BJ (cell line): Measurements from ENCODE around the gene TRPM1. TPM values are rescaled to one million over a fixed set of nuclear protein-coding genes. Genes with fewer than 3 reads are reported as not detected.

Source experiments
- CTCF ChIA-PET: fragments of 350-600 bp; formaldehyde crosslinking; extraction: SDS; loops from one replicate; lab custom pipeline; 2021; ENCODE audit warnings: antibody characterized with exemption, inconsistent platforms; lab: Yijun Ruan, JAX
- POLR2A ChIA-PET: fragments of 300-600 bp; sonication (Branson Sonifier 250); formaldehyde crosslinking; extraction: SDS; loops from one replicate; lab custom pipeline; 2021; ENCODE audit warnings: antibody characterized with exemption; lab: Charles Lee
- DNase-seq: peaks from one replicate; pipeline ENCODE4 v3.0.0-alpha.2; 2011; ENCODE audit warnings: low read depth
- H3K27me3 ChIP-seq: 2 replicates; pipeline ENCODE4 v1.6.0; 2011; ENCODE audit warnings: low read length; ENCODE audit not compliant: control insufficient read depth, insufficient read depth
- H3K36me3 ChIP-seq: 2 replicates; pipeline ENCODE4 v1.5.1; 2011; ENCODE audit warnings: low read length; ENCODE audit not compliant: control insufficient read depth, insufficient read depth
- H3K4me3 ChIP-seq: 2 replicates; pipeline ENCODE4 v1.5.1; 2011; ENCODE audit warnings: low read depth, mild to moderate bottlenecking, control low read depth, low read length
- polyA plus RNA-seq: library from polyadenylated mRNA; depleted of rRNA; stranded (reverse); fragments of >200 nt; gene quantifications from 2 replicates; pipeline ENCODE4 v1.2.3, GENCODE V29; 2011
- TF ChIP-seq, protein P1 (sequence below): IDR thresholded peaks from 2 replicates; pipeline ENCODE4 v1.5.1; 2011; ENCODE audit warnings: low read depth, mild to moderate bottlenecking, control low read depth, inconsistent platforms, low read length, moderate library complexity; ENCODE audit not compliant: insufficient read depth

Gene TRPM1
- polyA plus RNA-seq, 1 experiment, result 0.44 TPM

DNA sequence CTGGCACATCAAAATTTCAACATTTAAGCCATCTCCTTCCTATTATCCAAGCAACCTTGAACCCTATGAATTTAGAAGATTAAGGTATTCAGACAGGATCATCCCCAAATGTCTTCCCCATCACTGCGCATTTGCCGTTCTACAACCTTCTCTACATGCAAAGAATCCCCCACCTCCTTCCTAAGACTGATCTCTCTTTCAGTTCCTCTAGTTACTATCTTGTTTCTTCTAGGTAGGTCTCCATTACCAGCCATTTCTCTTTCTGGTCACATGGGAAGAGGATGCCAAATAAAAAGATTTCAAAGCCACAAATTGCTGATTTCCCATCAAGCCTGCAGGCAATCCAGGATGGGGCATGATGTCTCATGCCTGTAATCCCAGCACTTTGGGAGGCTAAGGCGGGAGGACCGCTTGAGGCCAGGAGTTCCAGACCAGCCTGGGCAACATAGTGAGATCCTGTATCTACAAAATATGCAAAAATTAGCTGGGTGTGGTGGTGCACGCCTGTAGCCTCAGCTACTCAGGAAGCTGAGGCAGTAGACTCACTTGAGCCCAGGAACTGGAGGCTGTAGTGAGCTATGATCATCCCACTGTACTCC is 80.4 kb downstream of the TRPM1 start:
- DNase-seq, result no peak
- TF ChIP-seq, protein P1, sequence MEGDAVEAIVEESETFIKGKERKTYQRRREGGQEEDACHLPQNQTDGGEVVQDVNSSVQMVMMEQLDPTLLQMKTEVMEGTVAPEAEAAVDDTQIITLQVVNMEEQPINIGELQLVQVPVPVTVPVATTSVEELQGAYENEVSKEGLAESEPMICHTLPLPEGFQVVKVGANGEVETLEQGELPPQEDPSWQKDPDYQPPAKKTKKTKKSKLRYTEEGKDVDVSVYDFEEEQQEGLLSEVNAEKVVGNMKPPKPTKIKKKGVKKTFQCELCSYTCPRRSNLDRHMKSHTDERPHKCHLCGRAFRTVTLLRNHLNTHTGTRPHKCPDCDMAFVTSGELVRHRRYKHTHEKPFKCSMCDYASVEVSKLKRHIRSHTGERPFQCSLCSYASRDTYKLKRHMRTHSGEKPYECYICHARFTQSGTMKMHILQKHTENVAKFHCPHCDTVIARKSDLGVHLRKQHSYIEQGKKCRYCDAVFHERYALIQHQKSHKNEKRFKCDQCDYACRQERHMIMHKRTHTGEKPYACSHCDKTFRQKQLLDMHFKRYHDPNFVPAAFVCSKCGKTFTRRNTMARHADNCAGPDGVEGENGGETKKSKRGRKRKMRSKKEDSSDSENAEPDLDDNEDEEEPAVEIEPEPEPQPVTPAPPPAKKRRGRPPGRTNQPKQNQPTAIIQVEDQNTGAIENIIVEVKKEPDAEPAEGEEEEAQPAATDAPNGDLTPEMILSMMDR, result no peak
- no peaks in the 10 kb centered on the region for H3K27me3 ChIP-seq
- CTCF ChIA-PET, result no interaction called here
- no peaks in the 10 kb centered on the region for H3K36me3 ChIP-seq
- POLR2A ChIA-PET, result no interaction called here
- H3K4me3 ChIP-seq, result no peak overlapping the region

DNA sequence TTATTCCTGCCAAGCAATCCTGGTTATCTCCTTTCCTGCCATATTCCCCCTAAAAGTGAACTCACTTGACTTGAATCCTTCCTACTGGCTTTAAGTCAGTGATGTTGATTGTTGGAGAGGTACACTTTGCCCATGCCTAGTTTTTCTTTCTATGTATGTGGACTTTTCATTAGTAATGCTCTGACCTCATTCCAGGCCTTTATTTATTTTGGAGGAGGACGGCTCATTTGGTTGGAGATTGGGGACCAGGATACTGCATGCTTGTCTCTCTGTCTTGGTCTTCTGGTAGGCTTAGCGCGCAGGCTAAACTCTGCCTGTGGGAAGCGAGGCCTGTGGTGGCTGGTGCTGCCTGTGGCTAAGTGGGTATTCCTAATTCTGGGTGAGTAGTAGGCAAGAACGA is 81.0 kb downstream of the TRPM1 start:
- CTCF ChIA-PET, result no interaction called here
- POLR2A ChIA-PET, result no interaction called here
- DNase-seq, result no peak
- Histone ChIP-seq H3K36me3 (no peaks in the 10 kb centered on the region), H3K27me3 (no peaks in the 10 kb centered on the region), H3K4me3 (no peak overlapping the region)
- TF ChIP-seq, protein P1, result no peak

DNA sequence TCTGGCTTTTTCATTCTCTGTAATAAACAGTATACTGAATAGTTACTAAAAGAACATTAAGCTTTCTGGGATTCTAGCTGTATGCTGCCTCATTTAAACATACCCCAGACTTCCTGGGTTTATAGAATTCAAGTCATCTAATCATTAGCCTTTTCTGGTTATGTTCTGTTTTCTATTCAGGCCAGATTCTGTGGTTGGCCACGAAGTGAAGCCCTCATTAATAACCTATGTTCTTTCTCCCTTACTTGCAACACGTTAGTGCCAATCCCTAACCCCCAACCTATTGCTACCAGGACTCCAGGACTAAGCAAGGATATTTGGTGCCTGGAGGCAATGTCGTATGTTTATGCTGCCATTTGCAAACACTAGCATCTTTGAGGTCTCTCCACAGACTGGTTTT is 81.5 kb downstream of the TRPM1 start:
- ChIA-PET POLR2A (no interaction called here), CTCF (no interaction called here)
- no peak for DNase-seq
- no peaks in the 10 kb centered on the region for H3K27me3 ChIP-seq
- H3K36me3 ChIP-seq, result no peaks in the 10 kb centered on the region
- TF ChIP-seq, protein P1, result no peak
- H3K4me3 ChIP-seq, result no peak overlapping the region

DNA sequence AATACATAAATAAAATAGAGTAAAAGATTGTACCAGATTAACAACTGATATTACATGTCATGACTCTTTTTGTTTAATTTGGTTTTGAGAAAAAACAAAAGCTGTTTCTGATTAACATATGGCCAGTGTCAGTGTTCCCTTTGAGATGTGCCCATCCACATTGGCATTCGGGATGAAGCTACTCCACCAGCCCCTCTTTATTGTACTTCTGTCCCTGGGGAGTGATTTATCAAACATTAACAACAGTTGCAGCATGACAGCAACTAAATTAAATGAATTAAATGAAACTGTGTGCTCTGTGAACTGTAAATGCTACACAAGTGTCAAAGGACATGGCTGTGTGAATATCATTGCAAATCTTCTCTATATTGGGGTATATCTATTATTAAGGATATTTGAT is 84.2 kb downstream of the TRPM1 start:
- Histone ChIP-seq H3K27me3 (no peaks in the 10 kb centered on the region), H3K36me3 (no peaks in the 10 kb centered on the region), H3K4me3 (no peak overlapping the region)
- TF ChIP-seq, protein P1, result no peak
- ChIA-PET CTCF (interaction anchor here (1.1 to 1.4 kb wide), 2 partner anchors 8 to 10 kb away, joined by 3 to 4 read pairs; no protein-coding TSS in a partner anchor), POLR2A (no interaction called here)
- no peak for DNase-seq

DNA sequence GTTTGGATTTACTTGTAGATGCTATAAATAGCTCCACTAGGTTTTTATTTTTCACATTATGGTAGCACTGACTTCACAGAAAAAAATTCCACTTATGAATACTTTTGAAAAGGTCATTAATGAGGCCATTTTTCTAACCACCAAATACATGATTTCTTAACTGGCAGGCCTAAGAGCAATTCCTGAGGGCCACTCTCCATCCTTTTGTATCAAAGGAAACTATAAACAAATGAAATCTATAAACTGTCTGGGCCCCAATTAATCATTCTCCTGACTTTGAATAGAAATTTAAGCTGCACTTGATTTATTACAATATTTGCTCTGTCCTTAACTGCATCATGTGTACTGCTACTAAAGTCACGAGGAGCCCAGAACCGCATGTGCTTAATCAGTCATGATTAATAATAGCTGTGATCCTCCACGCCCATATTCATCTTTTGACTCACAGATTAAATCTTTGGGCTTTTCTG is 85.0 kb downstream of the TRPM1 start:
- DNase-seq, result peak; percentile 94
- Histone ChIP-seq H3K36me3 (no peaks in the 10 kb centered on the region), H3K4me3 (no peak overlapping the region), H3K27me3 (no peaks in the 10 kb centered on the region)
- ChIA-PET CTCF (interaction anchor here (0.6 to 2.1 kb wide), 7 partner anchors 9 to 121 kb away, joined by 3 to 10 read pairs (median 4); no protein-coding TSS in a partner anchor), POLR2A (interaction anchor here (0.6 kb wide), 1 partner anchor 34 kb away, joined by 4 read pairs; no protein-coding TSS in a partner anchor)
- TF ChIP-seq, protein P1, result no peak
